CD4-positive, alpha-beta T cell treated with Interleukin-4 for 1 hour (primary cell): ENCODE results near the gene AFAP1L2.

Source experiments
- DNase-seq, 2 donors: peaks; one replicate each; pipeline ENCODE4 v3.0.0-alpha.2; 2020 to 2022

Gene AFAP1L2, protein sequence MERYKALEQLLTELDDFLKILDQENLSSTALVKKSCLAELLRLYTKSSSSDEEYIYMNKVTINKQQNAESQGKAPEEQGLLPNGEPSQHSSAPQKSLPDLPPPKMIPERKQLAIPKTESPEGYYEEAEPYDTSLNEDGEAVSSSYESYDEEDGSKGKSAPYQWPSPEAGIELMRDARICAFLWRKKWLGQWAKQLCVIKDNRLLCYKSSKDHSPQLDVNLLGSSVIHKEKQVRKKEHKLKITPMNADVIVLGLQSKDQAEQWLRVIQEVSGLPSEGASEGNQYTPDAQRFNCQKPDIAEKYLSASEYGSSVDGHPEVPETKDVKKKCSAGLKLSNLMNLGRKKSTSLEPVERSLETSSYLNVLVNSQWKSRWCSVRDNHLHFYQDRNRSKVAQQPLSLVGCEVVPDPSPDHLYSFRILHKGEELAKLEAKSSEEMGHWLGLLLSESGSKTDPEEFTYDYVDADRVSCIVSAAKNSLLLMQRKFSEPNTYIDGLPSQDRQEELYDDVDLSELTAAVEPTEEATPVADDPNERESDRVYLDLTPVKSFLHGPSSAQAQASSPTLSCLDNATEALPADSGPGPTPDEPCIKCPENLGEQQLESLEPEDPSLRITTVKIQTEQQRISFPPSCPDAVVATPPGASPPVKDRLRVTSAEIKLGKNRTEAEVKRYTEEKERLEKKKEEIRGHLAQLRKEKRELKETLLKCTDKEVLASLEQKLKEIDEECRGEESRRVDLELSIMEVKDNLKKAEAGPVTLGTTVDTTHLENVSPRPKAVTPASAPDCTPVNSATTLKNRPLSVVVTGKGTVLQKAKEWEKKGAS

GRCh38 chr10:114404171-114405010 lies at the start of gene AFAP1L2:
Gene AFAP1L2, minus strand, starts transcription at chr10:114404502. Its CDS starts 47 bp downstream, at chr10:114404455.
- no peak for DNase-seq

DNA sequence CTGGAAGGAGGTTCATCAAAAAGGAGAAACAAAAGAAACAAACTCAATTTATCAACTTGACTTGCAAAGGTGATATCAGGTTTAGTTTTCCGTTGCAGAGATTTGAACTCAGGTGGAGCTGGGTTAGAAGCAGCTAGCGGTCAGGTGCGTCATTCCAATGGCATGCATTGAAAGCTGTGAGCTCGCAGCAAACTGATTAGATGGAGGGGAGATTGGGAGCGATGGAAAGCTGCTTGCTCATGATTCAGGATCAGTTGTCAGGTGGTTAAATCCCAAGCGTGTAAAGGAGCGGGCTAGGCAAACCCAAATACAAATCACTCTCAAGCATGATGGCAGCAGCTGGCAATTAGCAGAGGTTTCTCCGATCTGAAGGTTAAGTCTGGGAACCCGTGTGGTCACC lies 49.3 kb upstream of the AFAP1L2 start:
- DNase-seq = no peak

DNA sequence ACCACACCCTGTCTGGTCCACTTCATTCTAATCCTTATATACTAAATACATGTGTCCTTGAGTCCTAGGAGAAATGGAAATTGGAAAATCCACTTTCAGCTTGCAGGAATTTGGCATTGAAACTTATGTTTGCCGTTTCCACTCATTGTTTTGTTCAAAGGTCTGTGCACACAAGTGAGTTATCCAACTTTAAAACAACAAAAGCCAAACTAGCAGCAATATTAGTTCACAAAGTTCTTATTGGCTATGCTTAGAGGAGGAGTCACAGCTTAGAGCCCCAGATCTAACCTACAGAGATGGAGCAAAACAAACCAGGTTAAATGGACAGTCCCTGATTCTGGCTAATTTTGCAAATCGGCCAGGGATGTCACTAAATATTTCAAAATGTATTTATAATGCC lies 44.6 kb upstream of the AFAP1L2 start:
- DNase-seq = no peak

GRCh38 chr10:114445332-114445731 lies 41.0 kb upstream of the AFAP1L2 start:
- no peak for DNase-seq

DNA sequence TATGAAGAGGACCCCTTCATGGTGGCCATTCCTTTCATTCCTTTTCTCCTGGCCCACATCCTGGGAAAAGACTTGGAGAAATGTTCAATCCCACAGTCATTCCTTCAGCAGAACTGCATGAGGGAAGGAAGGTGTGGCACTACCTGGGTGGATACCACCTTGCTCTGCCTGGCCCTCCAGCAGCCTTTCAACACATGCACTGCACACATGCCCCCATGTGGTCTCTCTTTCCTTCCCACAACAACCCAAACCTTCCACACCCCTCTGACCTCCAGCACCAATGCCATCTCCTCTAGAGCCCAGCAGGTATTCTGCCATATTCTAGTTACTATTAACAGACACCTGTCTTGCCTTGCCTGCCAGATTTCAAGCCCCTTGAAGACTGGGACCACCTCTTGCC lies 40.5 kb upstream of the AFAP1L2 start:
- no peak for DNase-seq

- DNase-seq = no peak
These were observed 37.9 kb upstream of the AFAP1L2 start for GRCh38 chr10:114442091-114442630.

DNA sequence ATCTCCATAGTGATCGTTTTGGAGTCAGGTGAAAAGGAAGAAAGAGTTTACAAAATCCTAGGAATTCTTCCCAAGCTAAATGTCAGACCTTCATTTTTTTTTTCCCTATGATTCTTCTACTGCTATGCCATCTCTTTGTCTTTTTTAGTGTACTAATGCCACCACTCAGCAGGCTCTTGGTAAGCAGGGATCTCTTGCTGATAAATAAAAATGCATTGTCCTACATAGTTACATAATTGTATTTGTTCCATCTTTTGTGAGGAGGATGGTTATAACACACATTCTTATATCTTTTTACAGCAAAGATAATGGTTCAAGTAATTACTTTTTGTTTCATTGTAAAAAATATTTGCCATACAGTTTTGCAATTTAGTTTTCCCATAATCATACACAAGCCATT lies 36.8 kb upstream of the AFAP1L2 start:
- DNase-seq = no peak

- no peak for DNase-seq
These were observed 33.4 kb upstream of the AFAP1L2 start for GRCh38 chr10:114437473-114438292.

DNA sequence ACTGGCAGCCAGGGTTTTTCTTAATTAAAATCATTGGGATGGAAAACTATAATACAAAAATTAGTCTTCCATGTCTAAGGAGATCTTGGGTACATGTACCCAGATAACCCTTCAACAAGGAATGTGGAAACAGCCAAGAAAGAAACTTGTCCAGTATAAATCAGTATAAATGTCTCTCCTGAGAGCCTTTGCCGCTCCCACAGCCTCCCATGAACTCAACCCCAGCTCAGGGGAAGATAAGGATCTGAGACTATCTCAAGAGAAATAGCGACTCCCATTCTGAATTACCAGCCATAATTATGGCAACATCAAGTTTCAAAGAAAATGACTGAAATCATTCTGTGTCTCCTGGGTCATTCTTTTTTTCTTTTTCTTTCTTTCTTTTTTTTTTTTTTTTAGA lies 32.6 kb upstream of the AFAP1L2 start:
- DNase-seq = no peak

GRCh38 chr10:114432566-114433093 lies 28.3 kb upstream of the AFAP1L2 start:
- DNase-seq = no peak

DNA sequence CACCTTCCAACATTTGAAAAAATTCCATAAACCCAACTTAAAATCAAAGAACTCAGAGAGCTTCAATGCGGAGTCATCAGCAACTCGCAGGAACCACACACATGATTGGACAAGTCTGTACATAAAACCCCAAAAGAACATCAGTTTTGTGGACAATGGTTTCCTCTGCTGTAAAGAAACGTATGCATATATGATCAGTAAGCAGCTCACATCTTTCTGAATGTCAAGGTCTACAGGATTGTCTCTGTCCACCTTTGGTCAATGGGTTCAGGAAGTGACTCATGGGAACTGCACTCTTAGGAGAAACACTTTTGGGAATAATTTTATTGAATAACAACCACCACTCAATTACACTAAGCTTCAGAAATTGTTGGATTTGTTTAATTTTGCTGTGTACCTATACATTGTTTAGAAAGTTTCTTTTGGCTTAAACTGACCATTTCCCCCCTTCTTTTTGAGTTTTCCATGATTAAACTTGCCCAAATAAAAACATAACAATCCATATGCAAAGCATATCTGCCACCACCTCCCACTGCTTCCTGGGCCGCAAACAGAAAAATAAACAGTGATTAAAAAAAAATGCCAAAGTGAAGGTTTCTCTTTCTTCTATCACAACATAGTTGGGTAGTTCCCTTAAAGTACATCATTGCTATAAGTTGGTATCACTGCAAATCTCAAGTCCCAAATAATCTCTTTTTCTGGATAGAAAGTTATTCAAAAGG lies 27.3 kb upstream of the AFAP1L2 start:
- DNase-seq = no peak

- DNase-seq = no peak
These were observed 26.5 kb upstream of the AFAP1L2 start for GRCh38 chr10:114430688-114431413.

- no peak for DNase-seq
These were observed 25.5 kb upstream of the AFAP1L2 start for GRCh38 chr10:114429581-114430335.

DNA sequence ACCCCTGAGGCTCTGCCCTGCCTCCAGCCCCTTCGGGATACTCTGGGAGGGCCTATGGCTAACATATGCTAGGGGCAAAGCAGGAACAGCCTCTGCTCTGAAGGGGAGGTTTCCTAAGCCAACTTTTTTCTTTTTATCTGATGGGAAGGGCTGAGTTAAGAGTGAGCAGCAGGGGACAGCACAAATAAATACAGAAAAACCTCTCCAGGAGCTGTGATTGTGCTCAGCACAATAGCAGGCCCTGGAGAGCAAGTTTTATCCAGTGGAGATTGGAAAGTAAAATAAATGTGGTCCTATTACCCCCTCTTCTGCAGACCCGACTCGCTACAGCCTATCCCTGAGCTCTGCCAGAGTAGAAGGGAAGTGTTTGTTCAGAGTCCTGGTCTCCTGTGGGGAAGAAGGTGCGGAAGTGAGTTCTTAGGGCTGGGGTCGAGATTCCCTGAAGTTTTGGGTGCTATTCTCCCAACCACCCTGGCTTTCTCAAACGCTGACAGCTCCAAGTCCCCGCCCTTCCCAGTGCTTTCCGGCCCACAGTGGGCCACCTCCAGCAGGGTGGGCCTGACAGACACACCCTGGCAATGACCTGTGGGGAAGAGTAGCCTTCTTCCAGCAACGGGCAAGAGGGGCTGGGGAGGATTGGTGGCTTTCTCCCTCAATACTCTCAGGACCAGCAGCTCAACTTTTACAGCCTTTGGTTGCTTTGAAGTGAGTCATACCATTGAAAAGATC lies 23.0 kb upstream of the AFAP1L2 start:
- DNase-seq = no peak

- no peak for DNase-seq
These were observed 22.2 kb upstream of the AFAP1L2 start for GRCh38 chr10:114426476-114426875.

GRCh38 chr10:114420811-114421485 lies 16.6 kb upstream of the AFAP1L2 start:
- DNase-seq = no peak

DNA sequence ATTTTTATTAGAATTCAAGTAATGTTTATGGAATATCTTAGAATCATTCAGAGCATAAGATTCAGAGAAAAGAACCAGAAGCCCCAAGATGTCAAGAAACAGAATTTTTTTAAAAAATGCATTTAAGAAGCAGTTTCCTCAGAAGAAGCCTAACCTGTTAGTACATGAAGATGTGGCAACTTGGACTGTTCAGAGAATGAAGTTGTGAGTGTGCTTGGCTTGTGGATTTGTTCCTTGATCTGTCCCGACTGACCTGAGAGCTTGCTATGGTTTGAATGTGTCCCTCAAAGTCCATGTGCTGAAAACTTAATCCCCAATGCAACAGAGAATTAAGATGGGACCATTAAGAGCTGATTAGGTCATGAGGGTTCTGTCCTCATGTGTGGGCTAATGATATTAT lies 13.8 kb upstream of the AFAP1L2 start:
- DNase-seq = no peak
